ENCODE results near the gene ABCC11.
"Not testable (repeated sequence)": the region's sequence is repeated elsewhere in the genome, so short reads cannot be mapped to it uniquely, and the experiment has no call there.

Gene ABCC11

GRCh38 chr16:48176635-48177408 is 70.5 kb downstream of the ABCC11 start:
- in situ Hi-C loops (cut with HindIII; ENCODE audit: low pct_ligation_motif_present, low pct_unique_long_range_greater_than_20kb, low sequenced_read_pairs) = no loop called here
- no peak for DNase-seq

DNA sequence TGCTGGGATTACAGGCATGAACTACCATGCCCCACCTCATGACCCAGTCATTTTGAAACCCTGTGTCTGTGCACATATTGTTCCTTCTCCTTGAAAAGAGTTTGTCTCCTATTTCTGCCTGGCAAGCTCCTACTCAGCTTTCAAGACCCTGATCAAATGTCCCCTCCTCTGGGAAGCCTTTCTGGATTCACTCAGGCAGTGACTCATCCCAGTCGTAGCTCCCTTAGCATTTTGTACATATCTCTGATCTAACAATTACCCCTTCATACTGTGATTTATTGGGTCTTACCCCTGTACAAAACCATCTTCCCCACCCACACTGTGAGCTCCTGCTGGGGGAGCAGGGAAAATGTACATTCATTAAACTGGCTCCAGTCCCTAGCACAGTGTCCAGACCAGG is 73.5 kb downstream of the ABCC11 start:
- in situ Hi-C loops (cut with HindIII; ENCODE audit: low pct_ligation_motif_present, low pct_unique_long_range_greater_than_20kb, low sequenced_read_pairs) = no loop called here

GRCh38 chr16:48172682-48173081 is 74.7 kb downstream of the ABCC11 start:
- no peak for DNase-seq
- in situ Hi-C loops (cut with HindIII; ENCODE audit: low pct_ligation_motif_present, low pct_unique_long_range_greater_than_20kb, low sequenced_read_pairs) = no loop called here

More for the DNA sequence above, 73.5 kb downstream of the ABCC11 start:
- DNase-seq = no peak

GRCh38 chr16:48169896-48170295 is 77.4 kb downstream of the ABCC11 start:
- DNase-seq = no peak
- in situ Hi-C loops (cut with HindIII; ENCODE audit: low pct_ligation_motif_present, low pct_unique_long_range_greater_than_20kb, low sequenced_read_pairs) = no loop called here

- in situ Hi-C loops (cut with HindIII; ENCODE audit: low pct_ligation_motif_present, low pct_unique_long_range_greater_than_20kb, low sequenced_read_pairs) = no loop called here
- no peak for DNase-seq
Observed at GRCh38 chr16:48168075-48168474, 79.3 kb downstream of the ABCC11 start.

GRCh38 chr16:48166617-48167016 is 80.7 kb downstream of the ABCC11 start:
- DNase-seq; in situ Hi-C loops (cut with HindIII; ENCODE audit: low pct_ligation_motif_present, low pct_unique_long_range_greater_than_20kb, low sequenced_read_pairs): not testable (repeated sequence)

- in situ Hi-C loops (cut with HindIII; ENCODE audit: low pct_ligation_motif_present, low pct_unique_long_range_greater_than_20kb, low sequenced_read_pairs) = no loop called here
- no peak for DNase-seq
Observed at GRCh38 chr16:48165961-48166578, 81.3 kb downstream of the ABCC11 start.

DNA sequence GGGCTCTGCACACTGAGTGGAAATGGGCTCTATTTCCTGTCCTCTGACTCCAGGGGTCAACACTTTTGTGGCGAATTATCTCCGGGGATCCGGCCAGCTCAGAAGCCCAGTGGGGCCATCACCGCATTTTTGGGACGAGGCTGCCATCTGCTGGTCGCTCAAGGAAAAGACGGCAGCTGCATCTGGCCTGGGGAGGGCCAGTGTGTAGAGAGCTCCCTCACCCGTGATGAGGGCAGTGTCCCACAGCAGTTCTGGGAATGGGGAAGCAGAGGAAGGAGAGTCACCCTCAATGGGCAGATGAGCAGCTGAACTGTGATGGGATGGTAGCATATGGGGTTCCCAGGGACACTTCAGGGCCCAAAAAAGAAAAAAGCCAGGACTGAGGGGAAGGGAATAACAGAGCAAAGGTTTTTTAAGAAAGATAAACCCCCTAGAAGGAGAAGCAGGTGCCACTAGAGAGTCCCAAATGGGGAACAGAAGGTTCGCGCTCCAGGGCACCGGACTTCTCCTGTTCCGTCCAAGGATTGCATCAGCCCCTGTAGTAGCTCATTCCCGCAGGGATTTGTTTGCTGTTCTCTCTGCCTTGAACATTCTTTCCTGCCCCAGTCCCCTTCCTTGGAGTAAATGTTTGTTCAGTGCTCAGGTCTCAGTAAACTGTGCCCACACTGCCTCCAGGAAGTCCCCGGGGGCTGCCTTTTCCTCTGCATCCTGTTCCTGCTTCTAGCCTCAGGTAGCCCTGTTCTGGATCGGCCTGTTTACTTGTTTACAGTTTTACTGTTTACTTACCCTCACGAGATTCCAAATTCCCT is 82.2 kb downstream of the ABCC11 start:
- in situ Hi-C loops (cut with HindIII; ENCODE audit: low pct_ligation_motif_present, low pct_unique_long_range_greater_than_20kb, low sequenced_read_pairs) = no loop called here
- DNase-seq = peak; percentile 78

DNA sequence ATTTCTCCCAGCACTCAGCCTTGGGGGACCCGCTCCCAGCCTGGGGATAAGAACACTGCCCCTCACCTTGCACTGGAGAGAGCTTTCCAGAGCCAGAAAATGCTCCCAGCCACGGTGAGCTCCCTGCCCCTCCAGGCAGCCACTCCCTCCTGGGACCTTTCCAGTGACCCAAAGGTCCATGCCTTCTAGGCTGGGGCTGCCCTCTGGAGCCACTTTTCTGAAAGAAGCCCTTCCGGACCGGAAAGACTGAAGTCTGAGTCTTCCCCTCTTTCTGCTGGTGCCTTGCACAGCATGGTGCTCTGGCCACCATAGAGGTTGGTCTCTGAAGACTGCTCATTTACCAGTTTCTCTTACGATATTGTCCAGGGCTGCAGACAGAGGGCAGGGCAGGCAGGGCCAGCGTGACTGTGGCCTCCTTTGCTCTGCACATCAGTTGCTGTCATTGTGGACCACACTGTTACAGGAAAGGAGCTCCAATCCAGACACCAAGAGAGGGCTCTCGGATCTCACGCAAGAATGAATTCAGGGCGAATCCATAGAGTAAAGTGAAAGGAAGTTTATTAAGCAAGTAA is 84.4 kb downstream of the ABCC11 start:
- DNase-seq = no peak

DNA sequence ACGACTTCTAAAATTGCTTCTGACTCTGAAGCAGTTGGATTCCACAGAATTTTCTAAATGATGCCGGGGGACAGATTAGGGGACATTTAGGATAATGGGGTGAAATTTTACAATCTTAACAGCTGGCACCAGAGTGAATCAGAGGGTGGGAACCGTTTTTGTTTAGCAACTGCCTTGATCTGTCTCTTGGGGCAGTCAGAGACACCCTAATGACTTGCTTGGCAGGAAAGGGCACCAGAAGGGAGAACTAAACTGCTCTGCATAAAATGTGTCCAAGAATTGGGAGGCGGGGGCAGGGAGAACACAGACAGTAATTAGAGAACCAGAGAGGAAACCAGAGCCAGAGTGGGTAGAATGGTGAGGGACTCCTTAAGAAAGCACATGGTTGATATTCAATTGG is 85.4 kb downstream of the ABCC11 start:
- in situ Hi-C loops (cut with HindIII; ENCODE audit: low pct_ligation_motif_present, low pct_unique_long_range_greater_than_20kb, low sequenced_read_pairs) = no loop called here
- no peak for DNase-seq

More for the DNA sequence above, 84.4 kb downstream of the ABCC11 start:
- in situ Hi-C loops (cut with HindIII; ENCODE audit: low pct_ligation_motif_present, low pct_unique_long_range_greater_than_20kb, low sequenced_read_pairs) = no loop called here

- DNase-seq = no peak
- in situ Hi-C loops (cut with HindIII; ENCODE audit: low pct_ligation_motif_present, low pct_unique_long_range_greater_than_20kb, low sequenced_read_pairs) = no loop called here
Observed at GRCh38 chr16:48160575-48160974, 86.8 kb downstream of the ABCC11 start.

- in situ Hi-C loops (cut with HindIII; ENCODE audit: low pct_ligation_motif_present, low pct_unique_long_range_greater_than_20kb, low sequenced_read_pairs) = no loop called here
- peak; percentile 61 for DNase-seq
Observed at GRCh38 chr16:48158296-48158695, 89.0 kb downstream of the ABCC11 start.

- DNase-seq = no peak
- in situ Hi-C loops (cut with HindIII; ENCODE audit: low pct_ligation_motif_present, low pct_unique_long_range_greater_than_20kb, low sequenced_read_pairs) = no loop called here
Observed at GRCh38 chr16:48157794-48158193, 89.5 kb downstream of the ABCC11 start.

DNA sequence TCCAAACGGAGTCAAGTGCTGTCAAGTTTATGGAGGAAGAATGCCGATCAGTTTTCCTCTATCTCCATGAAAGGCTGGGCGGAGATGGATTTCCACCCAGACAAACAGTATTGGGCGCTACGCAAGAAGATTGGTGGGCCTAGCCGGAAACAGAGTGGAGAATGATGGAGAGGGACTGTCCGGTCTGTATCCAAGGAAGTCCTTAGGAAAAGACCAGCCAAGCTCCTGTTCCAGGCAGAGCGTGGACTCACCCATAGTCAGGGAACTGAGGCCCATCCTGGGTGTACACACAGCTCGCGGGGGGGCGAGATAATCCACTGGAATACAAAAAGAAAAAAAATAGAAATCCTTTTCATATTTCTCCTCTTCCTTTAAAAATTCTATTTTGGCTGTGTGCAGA is 90.0 kb downstream of the ABCC11 start:
- DNase-seq = no peak
- in situ Hi-C loops (cut with HindIII; ENCODE audit: low pct_ligation_motif_present, low pct_unique_long_range_greater_than_20kb, low sequenced_read_pairs) = no loop called here

DNA sequence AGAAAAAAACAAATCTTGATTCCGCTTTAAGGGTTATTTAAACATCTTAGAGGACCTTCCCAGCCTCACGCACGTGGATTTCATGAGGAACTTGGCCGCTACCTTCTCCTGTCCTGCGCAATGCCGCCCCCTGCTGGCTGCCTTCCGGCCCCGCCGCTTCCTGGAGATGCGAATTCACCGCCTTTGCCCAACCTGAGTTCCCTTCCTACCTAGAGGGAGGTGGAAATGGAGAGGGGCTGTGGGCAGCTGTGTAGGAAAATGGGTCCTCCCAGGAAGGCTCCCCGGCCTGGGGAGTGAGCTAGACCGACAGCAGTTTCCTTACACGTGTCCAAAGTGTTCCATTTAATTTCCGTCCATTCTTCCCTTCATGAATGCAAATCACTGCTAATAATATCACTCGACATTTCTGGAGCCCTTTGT is 90.5 kb downstream of the ABCC11 start:
- in situ Hi-C loops (cut with HindIII; ENCODE audit: low pct_ligation_motif_present, low pct_unique_long_range_greater_than_20kb, low sequenced_read_pairs) = no loop called here
- DNase-seq = peak; percentile 74

GRCh38 chr16:48155926-48156789 is 91.2 kb downstream of the ABCC11 start, which contains the start of gene ABCC12:
Gene ABCC12, minus strand, starts transcription at chr16:48155993. Its CDS starts 9,569 bp downstream, at chr16:48146424.
- in situ Hi-C loops (cut with HindIII; ENCODE audit: low pct_ligation_motif_present, low pct_unique_long_range_greater_than_20kb, low sequenced_read_pairs) = no loop called here
- DNase-seq = no peak

DNA sequence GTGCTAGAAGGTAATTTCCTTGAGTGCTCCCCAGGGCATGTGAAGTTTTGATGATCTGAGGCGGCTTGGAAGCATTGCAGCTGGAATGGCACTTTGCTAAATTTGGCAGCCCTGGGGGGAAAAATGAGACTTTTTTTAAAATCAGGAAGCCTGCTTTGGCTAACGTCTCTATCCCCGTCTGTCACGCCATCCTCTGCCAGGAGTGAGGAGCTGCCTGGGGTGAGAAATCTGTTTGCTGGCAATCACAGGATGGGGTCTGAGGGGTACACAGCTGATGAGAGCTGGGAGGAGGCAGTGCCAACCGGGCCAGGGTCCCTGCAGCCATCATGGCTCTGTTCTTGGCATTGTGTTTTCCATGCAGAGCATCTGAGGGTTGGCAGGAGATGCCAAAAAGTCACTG is 93.6 kb downstream of the ABCC11 start:
- in situ Hi-C loops (cut with HindIII; ENCODE audit: low pct_ligation_motif_present, low pct_unique_long_range_greater_than_20kb, low sequenced_read_pairs) = no loop called here
- DNase-seq = no peak

- in situ Hi-C loops (cut with HindIII; ENCODE audit: low pct_ligation_motif_present, low pct_unique_long_range_greater_than_20kb, low sequenced_read_pairs) = no loop called here
- DNase-seq = no peak
Observed at GRCh38 chr16:48152226-48152625, 95.1 kb downstream of the ABCC11 start.
